ENCODE results near the gene MYOZ3.
A peak's percentile ranks its signal among the peaks of the same experiment; 100 is the strongest.

MYOZ3 gene

GRCh38 chr5:150639751-150640150 lies 21.3 kb upstream of the MYOZ3 start:
- ATAC-seq: no peak
- no peak for TF ChIP-seq ESRRG (CRISPR knock-in tag; IDR thresholded peaks at IDR 0.05)
- no peak for TF ChIP-seq CSRNP3 (CRISPR knock-in tag; IDR thresholded peaks at IDR 0.05)
- TF ChIP-seq TCF4 (CRISPR knock-in tag; IDR thresholded peaks at IDR 0.05; ENCODE audit: borderline replicate concordance): no peak
- no peak for TF ChIP-seq PPARA (CRISPR knock-in tag; IDR thresholded peaks at IDR 0.05; ENCODE audit: borderline replicate concordance)
- no peak for TF ChIP-seq GLIS3 (CRISPR knock-in tag; IDR thresholded peaks at IDR 0.05)
- no peak for TF ChIP-seq BACH2 (CRISPR knock-in tag; IDR thresholded peaks at IDR 0.05; ENCODE audit: borderline replicate concordance)
- no peak for TF ChIP-seq TSHZ2 (CRISPR knock-in tag; IDR thresholded peaks at IDR 0.05)

GRCh38 chr5:150640311-150641005 lies 20.6 kb upstream of the MYOZ3 start, which contains the start of gene SYNPO:
SYNPO (plus strand) TSS chr5:150640660; CDS start chr5:150648276, 7,616 bp downstream.
- ATAC-seq: peak; percentile 17
- TF ChIP-seq GLIS3 (CRISPR knock-in tag; IDR thresholded peaks at IDR 0.05) (no peak), ZNF8 (CRISPR knock-in tag; IDR thresholded peaks at IDR 0.05) (no peak), SNAI2 (CRISPR knock-in tag; IDR thresholded peaks at IDR 0.05) (peak; percentile 11; the same call in 1 of the 2 replicates)

GRCh38 chr5:150641006-150641570 lies 20.0 kb upstream of the MYOZ3 start:
- TF ChIP-seq CSDC2 (CRISPR knock-in tag; IDR thresholded peaks at IDR 0.05): no peak
- ATAC-seq: peak; percentile 0; the same call in 1 of the 3 replicates

GRCh38 chr5:150641824-150642566 lies 19.1 kb upstream of the MYOZ3 start:
- TF ChIP-seq ZFP30 (CRISPR knock-in tag; IDR thresholded peaks at IDR 0.05): no peak
- TF ChIP-seq POU6F1 (CRISPR knock-in tag; IDR thresholded peaks at IDR 0.05; ENCODE audit: borderline replicate concordance, low read depth): no peak
- no peak for TF ChIP-seq SNAI2 (CRISPR knock-in tag; IDR thresholded peaks at IDR 0.05)
- no peak for TF ChIP-seq ARNTL (CRISPR knock-in tag; IDR thresholded peaks at IDR 0.05; ENCODE audit: borderline replicate concordance, low read depth)
- ATAC-seq: peak; percentile 2

- TF ChIP-seq ZFP30 (CRISPR knock-in tag; IDR thresholded peaks at IDR 0.05) (no peak), TSHZ2 (CRISPR knock-in tag; IDR thresholded peaks at IDR 0.05) (peak; percentile 37; the same call in 1 of the 2 replicates), CSDC2 (CRISPR knock-in tag; IDR thresholded peaks at IDR 0.05) (0 out of 2 replicates have a peak, but pooled peaks have one; percentile 59), PATZ1 (CRISPR knock-in tag; IDR thresholded peaks at IDR 0.05; ENCODE audit: borderline replicate concordance) (peak; percentile 81; the same call in 1 of the 2 replicates), ZFP3 (CRISPR knock-in tag; IDR thresholded peaks at IDR 0.05) (peak; percentile 64; the same call in 1 of the 2 replicates)
- ATAC-seq: peak; percentile 67
Measured at GRCh38 chr5:150642567-150642927, 18.5 kb upstream of the MYOZ3 start.

Measured in SK-N-SH treated with all-trans-retinoic acid at 6 μM for 48 hours (cell line).